NCI-H2227 treated with DMSO at 0.1 percent for 48 hours (cell line): Measurements from ENCODE around the gene THOC2.
"Not testable (repeated sequence)": the region's sequence is repeated elsewhere in the genome, so short reads cannot be mapped to it uniquely, and the experiment has no call there.

Experiments used
- DNase-seq: peaks from one replicate; lab custom pipeline; 2025; lab: John Stamatoyannopoulos, UW

Gene THOC2

GRCh38 chrX:123580792-123581191 lies 152.1 kb downstream of the THOC2 start:
- no peak for DNase-seq

DNA sequence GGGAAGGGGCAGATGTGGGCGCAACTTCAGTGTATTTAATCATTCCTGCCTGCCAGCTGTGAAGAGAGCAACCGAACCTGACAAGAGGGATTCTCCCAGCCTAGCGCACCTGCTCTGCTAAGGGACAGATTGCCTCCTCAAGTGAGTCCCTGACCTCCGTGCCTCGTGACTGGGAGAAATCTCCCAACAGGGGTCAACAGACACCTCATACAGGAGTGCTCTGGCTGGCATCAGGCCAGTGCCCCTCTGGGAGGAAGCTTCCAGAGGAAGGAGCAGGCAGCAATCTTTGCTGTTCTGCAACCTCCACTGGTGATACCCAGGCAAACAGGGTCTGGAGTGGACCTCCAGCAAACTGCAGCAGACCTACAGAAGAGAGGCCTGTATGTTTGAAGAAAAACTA lies 158.8 kb downstream of the THOC2 start:
- not testable (repeated sequence) for DNase-seq

DNA sequence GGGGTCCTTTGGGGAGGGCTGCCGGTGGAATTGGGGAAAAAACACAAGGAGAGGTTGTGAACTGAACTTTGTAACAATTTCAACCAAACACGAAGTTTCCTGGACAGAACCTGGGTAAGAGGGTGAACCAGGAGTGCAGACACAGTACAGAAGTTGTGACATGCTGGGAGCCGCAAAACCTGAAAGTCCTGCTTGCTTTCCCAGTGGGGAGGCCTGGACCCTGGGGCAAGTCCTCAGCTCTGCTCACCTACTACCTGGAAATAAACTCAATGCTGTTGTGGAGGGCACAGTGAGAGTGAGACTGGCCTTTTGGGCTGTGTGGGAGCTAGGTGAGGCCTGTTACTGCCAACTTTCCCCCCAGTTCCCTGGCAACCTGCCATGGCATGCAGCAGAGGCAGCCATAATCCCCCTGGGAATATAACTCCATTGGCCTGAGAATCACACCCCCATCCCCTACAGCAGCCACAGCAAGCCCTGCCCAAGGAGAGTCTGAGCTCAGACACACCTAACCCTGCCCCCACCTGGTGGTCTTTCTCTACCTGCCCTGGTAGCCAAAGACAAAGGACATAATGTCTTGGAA lies 162.8 kb downstream of the THOC2 start:
- DNase-seq = no peak

DNA sequence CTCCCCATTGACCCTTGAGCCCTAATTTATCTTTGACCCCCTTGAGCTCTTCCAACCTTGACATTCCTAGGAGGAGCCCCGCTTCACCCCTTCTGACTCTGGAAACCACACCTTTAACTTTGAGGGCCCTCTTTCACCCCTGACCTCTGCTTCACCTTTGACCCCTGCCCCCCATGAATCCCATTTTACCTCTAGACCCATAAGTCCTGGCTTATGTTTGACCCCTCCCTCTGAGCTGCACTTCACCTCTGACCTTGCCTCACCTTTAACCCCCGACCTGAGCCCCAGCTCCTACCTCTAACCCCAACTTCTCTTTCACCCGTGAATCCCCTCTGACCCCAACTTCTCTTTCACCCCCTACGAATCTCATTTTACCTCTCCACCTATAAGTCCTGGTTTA lies 169.7 kb downstream of the THOC2 start:
- no peak for DNase-seq

DNA sequence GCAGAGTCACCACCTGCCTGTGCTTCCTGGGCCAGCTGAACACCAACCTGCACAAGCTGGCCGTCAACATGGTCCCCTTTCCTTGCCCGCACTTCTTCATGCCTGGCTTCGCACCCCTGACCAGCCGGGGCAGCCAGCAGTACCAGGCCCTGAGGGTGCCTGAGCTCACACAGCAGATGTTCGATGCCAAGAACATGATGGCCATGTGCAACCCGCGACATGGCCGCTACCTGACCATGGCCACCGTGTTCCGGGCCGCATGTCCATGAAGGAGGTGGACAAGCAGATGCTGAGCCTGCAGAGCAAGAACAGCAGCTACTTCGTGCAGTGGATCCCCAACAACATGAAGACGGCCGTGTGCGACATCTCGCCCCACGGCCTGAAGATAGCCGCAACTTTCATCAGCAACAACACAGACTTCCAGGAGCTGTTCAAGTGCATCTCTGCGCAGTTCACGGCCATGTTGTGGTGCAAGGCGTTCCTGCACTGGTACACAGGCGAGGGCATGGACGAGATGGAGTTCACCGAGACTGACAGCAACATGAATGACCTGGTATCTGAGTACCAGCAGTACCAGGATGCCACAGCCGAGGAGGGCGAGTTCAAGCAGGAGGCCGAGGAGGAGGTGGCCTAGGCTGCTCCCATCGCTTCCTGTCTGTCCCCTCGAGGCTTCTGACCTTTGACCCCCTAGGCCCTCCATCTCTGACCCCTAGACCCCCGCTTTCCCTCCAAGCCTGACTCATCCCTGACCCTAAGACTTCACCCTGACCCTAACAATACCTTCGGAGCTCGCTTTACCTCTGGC lies 170.3 kb downstream of the THOC2 start:
- no peak for DNase-seq

DNA sequence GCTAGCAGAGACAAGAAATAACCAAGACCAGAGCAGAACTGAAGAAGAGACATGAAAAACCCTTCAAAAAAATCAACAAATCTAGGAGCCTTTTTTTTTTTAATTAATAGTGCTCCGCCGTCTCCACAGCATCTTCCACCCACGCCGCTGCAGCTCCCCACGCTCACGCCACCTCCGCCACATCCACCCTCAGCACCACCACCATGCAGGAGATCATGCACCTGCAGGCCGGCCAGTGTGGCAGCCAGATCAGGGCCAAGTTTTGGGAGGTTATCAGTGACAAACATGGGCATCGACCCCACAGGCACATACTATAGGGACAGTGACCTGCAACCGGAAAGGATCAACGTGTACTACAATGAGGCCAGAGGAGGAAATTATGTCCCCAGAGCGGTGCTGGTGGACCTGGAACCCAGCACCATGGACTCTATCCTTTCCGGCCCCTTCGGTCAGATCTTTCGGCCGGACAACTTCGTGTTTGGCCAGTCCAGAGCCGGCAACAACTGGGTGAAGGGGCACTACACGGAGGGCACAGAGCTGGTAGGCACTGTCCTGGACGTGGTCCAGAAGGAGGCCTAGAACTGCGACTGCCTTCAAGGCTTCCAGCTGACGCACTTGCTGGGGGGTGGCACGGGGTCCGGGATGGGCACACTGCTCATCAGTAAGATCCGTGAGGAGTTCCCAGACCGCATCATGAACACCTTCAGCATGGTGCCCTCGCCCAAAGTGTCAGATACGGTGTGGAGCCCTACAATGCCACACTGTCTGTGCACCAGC lies 171.2 kb downstream of the THOC2 start:
- no peak for DNase-seq

GRCh38 chrX:123550829-123551228 lies 182.0 kb downstream of the THOC2 start:
- DNase-seq = no peak
